Measurements from ENCODE around the gene HRH1. TPM values are rescaled to one million over a fixed set of nuclear protein-coding genes. Genes with fewer than 3 reads are reported as not detected.
"Not testable (repeated sequence)": the region's sequence is repeated elsewhere in the genome, so short reads cannot be mapped to it uniquely, and the experiment has no call there.

HRH1 gene
- total RNA-seq, 2 donors from 2014 or later, result 7.2 to 20.4 TPM

DNA sequence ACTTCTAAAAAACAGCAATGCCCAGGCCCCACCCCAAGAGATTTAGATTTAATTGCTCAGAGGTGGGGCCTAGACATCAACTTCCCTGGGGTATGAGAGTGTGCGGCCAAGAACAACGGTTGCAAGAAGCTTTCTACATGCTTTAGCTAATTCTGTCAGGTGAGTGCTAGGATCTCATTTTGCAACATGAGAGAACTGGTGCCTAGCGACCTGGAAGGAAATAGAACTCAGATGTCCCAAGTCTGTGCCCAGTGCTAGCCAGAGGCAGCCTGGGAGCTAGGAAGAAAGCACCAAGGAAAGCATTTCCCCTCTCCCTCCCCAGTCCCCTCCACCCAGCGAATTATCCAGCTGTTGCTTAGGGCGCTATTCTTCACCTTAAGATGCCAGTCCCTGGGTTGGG lies 22.9 kb upstream of the HRH1 start:
- H3K9me3 ChIP-seq, result no peaks in the 10 kb centered on the region
- DNase-seq, result no peak
- no peaks in the 10 kb centered on the region for H3K27me3 ChIP-seq
- H3K27ac ChIP-seq, result no peak overlapping the region
- H3K4me3 ChIP-seq, result no peak overlapping the region
- no peaks in the 10 kb centered on the region for H3K4me1 ChIP-seq
- no peaks in the 10 kb centered on the region for H3K36me3 ChIP-seq
- H3K9ac ChIP-seq (ENCODE audit: low read depth in 2 of 2, low read length in 2 of 2), result no peak overlapping the region
- intact Hi-C loops (cut with DNase I), result no loop called here
- TF ChIP-seq, protein P1, sequence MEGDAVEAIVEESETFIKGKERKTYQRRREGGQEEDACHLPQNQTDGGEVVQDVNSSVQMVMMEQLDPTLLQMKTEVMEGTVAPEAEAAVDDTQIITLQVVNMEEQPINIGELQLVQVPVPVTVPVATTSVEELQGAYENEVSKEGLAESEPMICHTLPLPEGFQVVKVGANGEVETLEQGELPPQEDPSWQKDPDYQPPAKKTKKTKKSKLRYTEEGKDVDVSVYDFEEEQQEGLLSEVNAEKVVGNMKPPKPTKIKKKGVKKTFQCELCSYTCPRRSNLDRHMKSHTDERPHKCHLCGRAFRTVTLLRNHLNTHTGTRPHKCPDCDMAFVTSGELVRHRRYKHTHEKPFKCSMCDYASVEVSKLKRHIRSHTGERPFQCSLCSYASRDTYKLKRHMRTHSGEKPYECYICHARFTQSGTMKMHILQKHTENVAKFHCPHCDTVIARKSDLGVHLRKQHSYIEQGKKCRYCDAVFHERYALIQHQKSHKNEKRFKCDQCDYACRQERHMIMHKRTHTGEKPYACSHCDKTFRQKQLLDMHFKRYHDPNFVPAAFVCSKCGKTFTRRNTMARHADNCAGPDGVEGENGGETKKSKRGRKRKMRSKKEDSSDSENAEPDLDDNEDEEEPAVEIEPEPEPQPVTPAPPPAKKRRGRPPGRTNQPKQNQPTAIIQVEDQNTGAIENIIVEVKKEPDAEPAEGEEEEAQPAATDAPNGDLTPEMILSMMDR (IDR thresholded peaks at IDR 0.05), result no peak

DNA sequence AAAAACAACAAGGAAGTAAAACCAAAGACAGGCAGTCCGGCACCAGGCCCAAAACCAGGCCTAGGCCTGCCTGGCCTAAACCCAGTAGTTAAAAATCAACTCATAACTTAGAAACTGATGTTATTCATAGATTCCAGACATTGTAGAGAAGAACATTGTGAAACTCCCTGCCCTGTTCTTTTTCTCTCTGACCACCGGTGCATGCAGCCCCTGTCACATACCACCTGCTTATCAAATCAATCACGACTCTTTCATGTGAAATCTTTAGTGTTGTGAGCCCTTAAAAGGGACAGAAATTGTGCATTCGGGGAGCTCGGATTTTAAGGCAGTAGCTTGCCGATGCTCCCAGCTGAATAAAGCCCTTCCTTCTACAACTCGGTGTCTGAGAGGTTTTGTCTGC lies 22.4 kb upstream of the HRH1 start:
- H3K27ac ChIP-seq; H3K4me1 ChIP-seq; H3K9ac ChIP-seq (ENCODE audit: low read depth in 2 of 2, low read length in 2 of 2); H3K36me3 ChIP-seq; DNase-seq; H3K27me3 ChIP-seq; intact Hi-C loops (cut with DNase I); H3K4me3 ChIP-seq; H3K9me3 ChIP-seq: not testable (repeated sequence)

GRCh38 chr3:11132861-11133260 lies 21.4 kb upstream of the HRH1 start:
- Histone ChIP-seq H3K27me3 (no peaks in the 10 kb centered on the region), H3K36me3 (no peaks in the 10 kb centered on the region), H3K4me3 (no peak overlapping the region), H3K4me1 (no peaks in the 10 kb centered on the region), H3K9me3 (no peaks in the 10 kb centered on the region), H3K27ac (no peak overlapping the region), H3K9ac (ENCODE audit: low read depth in 2 of 2, low read length in 2 of 2) (no peak overlapping the region)
- intact Hi-C loops (cut with DNase I), result no loop called here
- TF ChIP-seq, protein P1 (IDR thresholded peaks at IDR 0.05), result no peak
- no peak for DNase-seq

GRCh38 chr3:11134794-11135193 lies 19.5 kb upstream of the HRH1 start:
- DNase-seq, result no peak
- no peaks in the 10 kb centered on the region for H3K9me3 ChIP-seq
- H3K27me3 ChIP-seq, result no peaks in the 10 kb centered on the region
- H3K4me3 ChIP-seq, result no peak overlapping the region
- H3K27ac ChIP-seq, result no peak overlapping the region
- H3K36me3 ChIP-seq, result no peaks in the 10 kb centered on the region
- H3K4me1 ChIP-seq, result no peaks in the 10 kb centered on the region
- intact Hi-C loops (cut with DNase I), result no loop called here
- TF ChIP-seq, protein P1 (IDR thresholded peaks at IDR 0.05), result no peak
- H3K9ac ChIP-seq (ENCODE audit: low read depth in 2 of 2, low read length in 2 of 2), result no peak overlapping the region

GRCh38 chr3:11136116-11136515 lies 18.2 kb upstream of the HRH1 start:
- Histone ChIP-seq H3K27me3 (no peaks in the 10 kb centered on the region), H3K36me3 (no peaks in the 10 kb centered on the region), H3K9me3 (no peaks in the 10 kb centered on the region), H3K9ac (ENCODE audit: low read depth in 2 of 2, low read length in 2 of 2) (no peak overlapping the region), H3K4me3 (no peak overlapping the region), H3K4me1 (no peaks in the 10 kb centered on the region), H3K27ac (peak overlapping the region; percentile 28)
- DNase-seq, result no peak
- intact Hi-C loops (cut with DNase I), result no loop called here
- TF ChIP-seq, protein P1 (IDR thresholded peaks at IDR 0.05), result no peak

- Histone ChIP-seq H3K4me1 (no peaks in the 10 kb centered on the region), H3K27me3 (no peaks in the 10 kb centered on the region), H3K36me3 (no peaks in the 10 kb centered on the region), H3K9ac (ENCODE audit: low read depth in 2 of 2, low read length in 2 of 2) (no peak overlapping the region), H3K9me3 (no peaks in the 10 kb centered on the region), H3K4me3 (no peak overlapping the region), H3K27ac (peak overlapping the region; percentile 28)
- TF ChIP-seq, protein P1 (IDR thresholded peaks at IDR 0.05), result no peak
- DNase-seq, result no peak
- intact Hi-C loops (cut with DNase I), result no loop called here
These were observed 17.3 kb upstream of the HRH1 start for GRCh38 chr3:11136830-11137626.
